HS-5 (cell line): Measurements from ENCODE around the gene SH3GL3.

ENCODE experiments used
- DNase-seq: peaks from one replicate; pipeline ENCODE4 v3.0.0-alpha.2; 2012; ENCODE audit warnings: low read depth

The SH3GL3 gene

DNA sequence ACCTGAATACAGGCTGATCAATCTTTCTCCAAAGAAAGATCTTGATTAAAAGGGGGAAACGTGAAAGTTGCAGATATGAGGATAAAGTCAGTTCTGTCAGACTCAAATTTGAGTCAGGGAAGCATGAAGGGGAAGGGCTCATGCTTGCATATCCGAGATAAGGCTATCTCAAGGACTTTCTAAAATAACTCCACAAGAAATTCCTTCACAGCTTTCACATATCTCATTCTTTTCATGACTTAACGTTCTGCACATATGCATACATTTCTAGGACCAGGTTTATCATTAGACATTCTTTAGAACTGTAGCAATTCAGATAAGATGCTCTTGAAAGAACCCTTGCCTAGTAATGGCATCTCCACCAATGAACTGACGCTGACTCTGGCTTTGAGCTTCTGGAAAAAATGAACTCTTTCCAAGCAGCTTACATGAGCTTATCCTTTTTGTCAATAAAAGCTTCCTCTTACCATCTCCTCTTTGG is 15.9 kb downstream of the SH3GL3 start:
- no peak for DNase-seq

- DNase-seq = no peak
Observed at GRCh38 chr15:83470887-83471286, 23.7 kb downstream of the SH3GL3 start.

DNA sequence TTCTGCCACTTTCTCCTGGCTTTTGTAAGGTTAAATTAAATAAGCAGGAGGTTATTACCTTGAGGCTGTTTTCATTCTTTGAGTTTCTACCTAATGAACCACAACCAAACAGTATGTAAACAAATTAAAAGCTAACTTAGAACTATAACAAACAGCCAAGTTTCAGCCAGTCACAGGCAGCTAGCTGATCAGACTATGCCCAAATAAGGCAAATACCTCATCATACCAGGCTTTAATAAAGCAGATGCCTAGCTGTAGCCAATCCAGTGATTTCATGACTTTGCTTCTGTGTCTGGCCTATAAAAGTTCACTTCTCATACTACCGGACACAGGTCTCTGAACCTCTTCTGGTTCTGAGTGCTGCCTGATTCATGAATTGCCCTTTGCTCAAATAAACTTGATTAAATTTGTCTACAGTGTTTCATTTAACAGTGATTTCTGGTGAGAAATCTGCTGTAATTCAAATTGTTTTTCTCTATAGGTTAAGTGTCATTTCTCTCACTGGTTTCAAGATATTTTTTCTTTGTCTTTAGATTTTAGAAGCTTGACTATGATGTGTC is 24.2 kb downstream of the SH3GL3 start:
- no peak for DNase-seq

GRCh38 chr15:83472151-83472550 is 25.0 kb downstream of the SH3GL3 start:
- no peak for DNase-seq

DNA sequence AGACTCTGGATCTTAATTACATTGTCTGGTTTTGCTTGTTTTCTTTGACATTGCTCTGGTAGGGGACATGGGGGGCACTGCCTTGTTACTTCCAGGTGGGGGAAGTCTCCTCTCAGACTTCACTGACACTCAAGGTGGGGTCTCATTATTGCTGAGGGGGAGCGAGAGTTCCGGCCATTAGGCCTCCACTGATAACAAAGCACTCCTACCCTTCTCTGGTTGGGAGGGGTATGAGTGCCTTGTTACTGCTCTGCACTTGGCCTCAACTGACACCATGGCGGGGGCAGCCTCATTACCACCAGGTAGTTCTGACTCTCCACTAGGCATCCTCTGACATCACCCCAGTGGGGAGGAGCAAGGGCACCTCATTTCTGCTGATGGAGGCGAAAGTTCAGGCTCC is 25.7 kb downstream of the SH3GL3 start:
- DNase-seq = no peak

DNA sequence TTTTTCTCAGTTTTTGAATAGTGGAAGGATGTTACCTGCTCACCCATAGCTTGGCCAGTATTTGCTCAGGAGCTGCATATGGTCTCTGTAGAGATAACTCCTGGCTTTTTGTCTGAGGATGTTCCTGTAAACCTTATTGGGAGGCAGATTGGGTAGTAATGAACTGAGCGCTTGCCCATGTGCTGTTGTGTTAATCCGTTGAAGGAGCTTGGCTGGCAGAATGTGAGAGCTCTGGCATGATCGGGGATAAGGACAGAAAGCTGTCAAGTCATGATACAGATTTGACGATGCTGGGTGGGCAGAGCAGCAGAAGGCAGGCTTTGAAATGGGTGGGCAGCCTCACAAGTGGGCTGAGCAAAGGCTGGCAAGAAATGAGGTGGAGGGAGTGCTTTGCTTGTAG is 27.4 kb downstream of the SH3GL3 start:
- no peak for DNase-seq

GRCh38 chr15:83475551-83475950 is 28.4 kb downstream of the SH3GL3 start:
- DNase-seq = peak; percentile 20

GRCh38 chr15:83476066-83476465 is 28.9 kb downstream of the SH3GL3 start:
- DNase-seq = no peak

DNA sequence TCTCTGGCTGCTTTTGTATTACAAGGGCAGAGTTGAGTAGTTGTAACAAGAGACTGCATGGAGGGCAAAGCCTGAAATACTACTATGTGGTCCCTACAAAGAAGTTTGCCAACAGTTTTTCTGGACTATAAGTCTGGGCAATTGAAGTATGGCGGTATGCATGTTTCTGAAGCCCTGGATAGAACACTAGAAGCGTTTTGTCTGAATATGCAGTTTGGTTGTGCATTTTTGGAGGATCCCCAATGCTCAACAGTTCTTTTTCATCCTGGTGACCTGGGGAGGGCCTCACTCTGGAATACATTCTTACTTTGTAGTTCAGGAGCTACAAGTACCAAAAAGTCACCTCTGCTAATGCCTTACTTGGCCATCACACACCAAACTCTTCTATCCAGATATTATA is 29.6 kb downstream of the SH3GL3 start:
- no peak for DNase-seq

- DNase-seq = no peak
Observed at GRCh38 chr15:83477172-83477807, 30.1 kb downstream of the SH3GL3 start.

GRCh38 chr15:83477808-83478537 is 30.8 kb downstream of the SH3GL3 start:
- DNase-seq = no peak

DNA sequence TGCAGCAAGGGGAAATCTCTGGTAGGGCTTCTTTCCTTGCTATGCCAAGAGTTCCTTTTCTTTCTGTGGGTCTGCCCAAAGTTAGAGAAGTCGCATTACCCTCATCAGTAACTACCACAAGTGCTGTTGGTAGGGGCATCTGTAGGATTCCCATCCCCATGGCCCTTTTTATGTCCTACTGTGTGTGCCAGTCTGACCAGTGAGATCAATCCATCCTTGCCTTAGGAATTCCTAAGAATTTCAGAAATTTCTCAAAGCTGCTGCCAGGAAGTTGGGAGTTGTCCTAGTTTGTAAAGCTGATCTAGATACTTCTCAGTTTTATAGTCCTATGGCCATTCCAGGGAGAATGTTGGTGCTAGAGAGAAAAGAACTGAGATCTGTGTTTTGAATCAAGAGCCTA is 36.5 kb downstream of the SH3GL3 start:
- no peak for DNase-seq

DNA sequence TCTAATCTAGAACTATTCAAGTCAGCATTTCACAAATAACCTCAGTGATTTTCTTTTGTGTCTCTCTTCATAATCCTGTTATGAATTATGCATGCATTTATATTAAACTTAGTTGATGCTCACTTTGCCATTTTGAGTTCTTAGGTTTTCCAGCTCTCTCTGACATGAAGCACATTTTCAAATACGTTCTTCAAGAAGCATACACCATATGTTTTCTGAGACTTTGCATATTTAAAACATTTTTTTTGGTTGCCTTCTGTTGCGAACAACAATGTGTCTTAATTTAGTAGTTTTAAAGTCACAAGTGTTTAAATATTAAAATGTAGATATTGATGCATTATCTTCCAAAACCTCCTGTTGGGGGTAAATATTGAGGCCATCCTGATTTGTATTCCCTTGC is 37.5 kb downstream of the SH3GL3 start:
- no peak for DNase-seq

DNA sequence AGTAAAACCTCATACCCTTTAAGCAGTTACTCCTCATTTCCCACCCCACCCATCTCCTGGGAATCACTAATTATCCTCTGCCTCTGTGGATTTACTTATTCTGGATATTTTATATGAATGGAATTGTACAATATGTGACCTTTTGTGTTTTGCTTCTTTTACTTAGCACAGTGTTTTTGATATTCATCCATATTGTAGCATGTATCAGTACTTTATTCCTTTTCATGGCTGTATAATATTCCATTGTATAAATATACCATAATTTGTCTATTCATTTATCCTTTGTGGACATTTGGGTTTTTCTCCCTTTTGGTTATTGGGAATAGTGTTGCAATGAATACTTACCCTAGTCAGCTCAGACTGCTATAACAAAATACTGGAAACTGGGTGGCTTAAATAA is 39.2 kb downstream of the SH3GL3 start:
- DNase-seq = no peak

- DNase-seq = no peak
Observed at GRCh38 chr15:83487519-83487918, 40.4 kb downstream of the SH3GL3 start.

DNA sequence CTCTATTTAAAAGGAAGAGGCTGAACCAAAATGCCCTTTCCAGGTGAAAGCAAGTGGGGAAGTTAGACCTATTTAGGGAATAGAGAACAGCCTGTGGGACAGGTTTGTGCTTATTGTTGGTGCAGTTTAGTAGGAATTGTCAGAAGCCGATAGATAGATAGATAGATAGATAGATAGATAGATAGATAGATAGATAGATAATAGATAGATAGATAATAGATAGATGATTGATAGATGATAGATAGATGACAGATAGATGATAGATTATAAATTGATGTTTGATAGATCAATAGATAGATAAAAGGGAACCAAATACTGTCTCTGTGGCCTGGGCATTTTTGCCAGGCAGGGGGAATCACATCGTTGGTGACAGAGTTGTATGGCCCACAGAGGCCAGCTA is 42.5 kb downstream of the SH3GL3 start:
- DNase-seq = no peak

- DNase-seq = no peak
Observed at GRCh38 chr15:83491486-83491885, 44.3 kb downstream of the SH3GL3 start.

DNA sequence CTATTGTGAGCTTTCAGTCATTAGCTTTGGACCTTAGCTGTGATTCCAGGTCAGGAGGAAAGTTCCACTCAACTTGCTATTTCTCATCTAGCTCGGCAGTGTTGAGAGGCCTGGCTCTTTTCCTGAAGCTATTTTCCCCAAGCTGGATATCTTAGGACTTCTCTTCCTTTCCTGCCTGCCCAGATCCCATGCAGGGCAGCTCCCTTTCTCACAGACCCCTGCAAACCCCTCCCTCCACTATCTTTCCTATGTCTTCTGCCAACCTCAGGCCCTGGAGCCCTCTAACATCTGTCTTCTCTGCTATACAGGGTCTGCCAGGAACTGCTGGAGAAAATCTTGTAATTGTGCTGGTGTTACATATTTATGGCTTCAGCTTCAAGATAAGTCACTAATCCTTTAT is 49.6 kb downstream of the SH3GL3 start:
- no peak for DNase-seq

DNA sequence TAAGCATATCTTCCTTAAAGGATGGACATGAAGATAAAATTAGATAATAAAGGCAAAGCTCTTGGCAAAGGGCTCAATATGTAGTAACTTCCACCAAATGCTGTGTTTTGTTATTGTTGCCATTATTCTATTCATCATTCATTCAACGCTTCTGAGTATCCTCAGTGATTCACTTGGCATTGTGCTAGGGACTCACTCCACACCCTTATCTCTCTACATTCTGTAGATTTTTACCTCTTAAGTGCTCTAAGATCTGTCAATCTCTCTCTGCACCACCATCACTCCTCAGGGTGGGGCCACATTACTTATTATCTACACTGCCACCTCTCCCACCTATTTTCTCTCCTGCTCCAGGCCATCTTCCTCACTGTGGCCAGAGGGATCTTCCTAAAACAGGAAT is 51.2 kb downstream of the SH3GL3 start:
- no peak for DNase-seq

- no peak for DNase-seq
Observed at GRCh38 chr15:83498801-83499200, 51.7 kb downstream of the SH3GL3 start.

- no peak for DNase-seq
Observed at GRCh38 chr15:83499476-83499875, 52.3 kb downstream of the SH3GL3 start.

- no peak for DNase-seq
Observed at GRCh38 chr15:83503595-83504364, 56.6 kb downstream of the SH3GL3 start.

DNA sequence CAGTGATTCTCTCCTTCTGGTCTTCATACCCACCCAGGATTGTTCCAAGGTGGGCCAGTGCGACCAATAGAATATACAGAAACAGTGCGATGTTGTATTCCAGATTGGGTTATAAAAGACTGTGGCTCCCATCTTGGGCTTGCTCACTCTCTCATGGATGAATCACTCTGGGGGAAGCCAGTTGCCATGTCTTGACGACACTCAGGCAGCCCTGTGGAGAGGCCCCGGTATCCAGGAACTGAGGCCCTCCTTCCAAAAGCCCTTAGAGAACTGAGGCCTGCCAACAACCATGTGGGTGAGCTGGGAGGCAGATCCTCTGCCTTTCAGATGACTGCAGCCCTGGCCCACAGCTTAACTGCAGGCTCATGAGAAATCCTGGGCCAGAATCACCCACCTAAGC is 57.2 kb downstream of the SH3GL3 start:
- DNase-seq = no peak
